Measurements from ENCODE around the gene SCN2A.

Gene SCN2A

DNA sequence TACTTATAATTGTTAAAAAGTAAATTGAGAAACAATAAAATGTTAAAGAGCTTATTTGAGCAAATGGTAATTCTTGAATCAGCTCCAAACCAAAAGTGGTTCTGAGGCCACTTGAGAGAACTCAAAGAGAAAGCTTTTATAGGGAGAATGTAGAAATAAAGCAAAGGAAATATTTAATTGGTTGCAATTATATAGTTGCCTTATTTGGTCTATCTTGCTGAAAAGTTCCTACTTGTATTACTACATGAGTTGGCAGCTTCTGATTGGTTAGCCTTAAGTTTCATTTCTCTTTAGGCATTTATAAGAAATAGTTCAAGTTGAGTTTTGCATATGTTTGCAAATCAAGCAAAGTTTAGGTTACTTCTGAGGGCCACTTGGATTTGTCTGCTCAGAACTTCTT lies 38.1 kb downstream of the SCN2A start:
- no peak for DNase-seq (ENCODE audit: low spot score in 2 of 2)
- ATAC-seq (ENCODE audit: low read depth), result no peak
- no peak overlapping the region for H3K27ac Mint-ChIP-seq

DNA sequence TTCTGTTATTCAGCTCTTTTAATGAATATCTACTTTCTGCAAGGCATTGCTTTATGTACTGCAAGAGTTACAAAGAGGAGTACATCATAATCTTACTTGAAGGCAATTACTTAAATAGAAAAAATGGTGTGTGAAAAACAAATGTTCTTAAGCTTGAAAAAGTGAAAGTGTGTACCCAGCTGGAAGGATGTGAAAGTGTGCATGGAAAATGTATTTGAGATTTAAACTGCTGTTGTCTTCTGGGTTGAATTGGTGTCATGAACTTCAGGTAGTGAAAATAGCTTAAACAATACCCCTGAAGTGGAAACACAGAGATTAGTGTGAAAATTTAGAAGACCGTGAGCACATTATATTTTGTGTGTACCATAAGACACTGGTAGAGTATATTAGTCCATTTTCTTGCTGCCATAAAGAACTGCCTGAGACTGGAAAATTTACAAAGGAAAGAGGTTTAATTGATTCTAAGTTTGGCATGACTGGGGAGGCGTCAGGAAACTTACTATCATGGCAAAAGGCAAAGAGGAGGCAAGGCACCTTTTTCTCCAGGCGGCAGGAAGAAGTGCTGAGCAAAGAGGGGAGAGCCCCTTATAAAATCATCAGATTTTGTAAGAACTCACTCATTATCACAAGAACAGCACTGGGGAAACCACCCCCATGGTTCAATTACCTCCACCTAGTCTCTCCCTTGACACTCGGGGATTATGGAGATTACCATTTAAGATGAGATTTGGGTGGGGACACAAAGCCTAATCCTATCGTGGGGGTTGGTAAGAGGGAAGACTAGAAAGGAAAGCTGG lies 38.8 kb downstream of the SCN2A start:
- Mint-ChIP-seq H3K36me3 (no peaks in the 10 kb centered on the region), H3K27ac (peak overlapping the region; percentile 25), H3K9me3 (peaks cover 1% of the 10 kb centered on the region), H3K27me3 (peaks cover 1% of the 10 kb centered on the region), H3K4me3 (no peak overlapping the region), H3K4me1 (peaks cover 8% of the 10 kb centered on the region)
- ATAC-seq (ENCODE audit: low read depth) (no peak), DNase-seq (ENCODE audit: low spot score in 2 of 2) (no peak)

More for the DNA sequence above, 38.1 kb downstream of the SCN2A start:
- Mint-ChIP-seq H3K36me3 (no peaks in the 10 kb centered on the region), H3K4me1 (peaks cover 8% of the 10 kb centered on the region), H3K27me3 (no peaks in the 10 kb centered on the region), H3K4me3 (no peak overlapping the region), H3K9me3 (peaks cover 1% of the 10 kb centered on the region)

- H3K4me3 Mint-ChIP-seq, result no peak overlapping the region
- ATAC-seq (ENCODE audit: low read depth) (no peak), DNase-seq (ENCODE audit: low spot score in 2 of 2) (no peak)
- peaks cover 1% of the 10 kb centered on the region for H3K27me3 Mint-ChIP-seq
- no peaks in the 10 kb centered on the region for H3K36me3 Mint-ChIP-seq
- peaks cover 1% of the 10 kb centered on the region for H3K9me3 Mint-ChIP-seq
- H3K4me1 Mint-ChIP-seq, result peaks cover 8% of the 10 kb centered on the region
- no peak overlapping the region for H3K27ac Mint-ChIP-seq
These were observed 41.1 kb downstream of the SCN2A start for GRCh38 chr2:165280356-165280755.

- no peak overlapping the region for H3K4me3 Mint-ChIP-seq
- H3K27me3 Mint-ChIP-seq, result peaks cover 3% of the 10 kb centered on the region
- peaks cover 1% of the 10 kb centered on the region for H3K9me3 Mint-ChIP-seq
- ATAC-seq (ENCODE audit: low read depth) (no peak), DNase-seq (ENCODE audit: low spot score in 2 of 2) (no peak)
- no peaks in the 10 kb centered on the region for H3K36me3 Mint-ChIP-seq
- no peak overlapping the region for H3K27ac Mint-ChIP-seq
- H3K4me1 Mint-ChIP-seq, result peaks cover 8% of the 10 kb centered on the region
These were observed 42.2 kb downstream of the SCN2A start for GRCh38 chr2:165281387-165281786.

- DNase-seq (ENCODE audit: low spot score in 2 of 2) (no peak), ATAC-seq (ENCODE audit: low read depth) (no peak)
- H3K4me3 Mint-ChIP-seq, result no peak overlapping the region
- peaks cover 4% of the 10 kb centered on the region for H3K27me3 Mint-ChIP-seq
- peaks cover 4% of the 10 kb centered on the region for H3K9me3 Mint-ChIP-seq
- no peak overlapping the region for H3K27ac Mint-ChIP-seq
- no peaks in the 10 kb centered on the region for H3K36me3 Mint-ChIP-seq
- peaks cover 3% of the 10 kb centered on the region for H3K4me1 Mint-ChIP-seq
These were observed 44.1 kb downstream of the SCN2A start for GRCh38 chr2:165283342-165283741.

GRCh38 chr2:165287094-165287778 lies 48.0 kb downstream of the SCN2A start:
- Mint-ChIP-seq H3K4me3 (no peak overlapping the region), H3K27ac (no peak overlapping the region), H3K36me3 (no peaks in the 10 kb centered on the region), H3K27me3 (peaks cover 16% of the 10 kb centered on the region), H3K4me1 (peaks cover 7% of the 10 kb centered on the region), H3K9me3 (peaks cover 2% of the 10 kb centered on the region)
- ATAC-seq (ENCODE audit: low read depth) (no peak), DNase-seq (ENCODE audit: low spot score in 2 of 2) (no peak)

DNA sequence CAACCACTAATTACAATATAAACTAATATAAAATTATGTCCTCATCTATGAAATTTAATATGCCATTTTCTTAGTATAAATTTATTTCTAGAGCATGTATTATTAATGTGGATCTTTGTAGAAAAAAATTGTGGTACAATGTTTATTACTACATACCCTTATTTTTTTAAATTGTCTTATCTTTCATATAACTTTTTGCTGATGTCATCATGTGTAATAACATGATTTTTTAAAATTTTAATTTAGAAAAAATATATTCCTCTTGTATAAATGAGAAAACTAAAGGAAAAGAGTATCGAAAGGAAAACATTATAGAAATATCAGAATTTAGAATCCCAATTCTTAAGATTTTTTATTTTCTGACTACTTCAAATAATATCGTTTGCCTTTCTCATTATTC lies 49.9 kb downstream of the SCN2A start:
- Mint-ChIP-seq H3K4me3 (no peak overlapping the region), H3K9me3 (peaks cover 2% of the 10 kb centered on the region), H3K27ac (no peak overlapping the region), H3K4me1 (peaks cover 7% of the 10 kb centered on the region), H3K27me3 (peaks cover 16% of the 10 kb centered on the region), H3K36me3 (no peaks in the 10 kb centered on the region)
- ATAC-seq (ENCODE audit: low read depth) (no peak), DNase-seq (ENCODE audit: low spot score in 2 of 2) (no peak)

DNA sequence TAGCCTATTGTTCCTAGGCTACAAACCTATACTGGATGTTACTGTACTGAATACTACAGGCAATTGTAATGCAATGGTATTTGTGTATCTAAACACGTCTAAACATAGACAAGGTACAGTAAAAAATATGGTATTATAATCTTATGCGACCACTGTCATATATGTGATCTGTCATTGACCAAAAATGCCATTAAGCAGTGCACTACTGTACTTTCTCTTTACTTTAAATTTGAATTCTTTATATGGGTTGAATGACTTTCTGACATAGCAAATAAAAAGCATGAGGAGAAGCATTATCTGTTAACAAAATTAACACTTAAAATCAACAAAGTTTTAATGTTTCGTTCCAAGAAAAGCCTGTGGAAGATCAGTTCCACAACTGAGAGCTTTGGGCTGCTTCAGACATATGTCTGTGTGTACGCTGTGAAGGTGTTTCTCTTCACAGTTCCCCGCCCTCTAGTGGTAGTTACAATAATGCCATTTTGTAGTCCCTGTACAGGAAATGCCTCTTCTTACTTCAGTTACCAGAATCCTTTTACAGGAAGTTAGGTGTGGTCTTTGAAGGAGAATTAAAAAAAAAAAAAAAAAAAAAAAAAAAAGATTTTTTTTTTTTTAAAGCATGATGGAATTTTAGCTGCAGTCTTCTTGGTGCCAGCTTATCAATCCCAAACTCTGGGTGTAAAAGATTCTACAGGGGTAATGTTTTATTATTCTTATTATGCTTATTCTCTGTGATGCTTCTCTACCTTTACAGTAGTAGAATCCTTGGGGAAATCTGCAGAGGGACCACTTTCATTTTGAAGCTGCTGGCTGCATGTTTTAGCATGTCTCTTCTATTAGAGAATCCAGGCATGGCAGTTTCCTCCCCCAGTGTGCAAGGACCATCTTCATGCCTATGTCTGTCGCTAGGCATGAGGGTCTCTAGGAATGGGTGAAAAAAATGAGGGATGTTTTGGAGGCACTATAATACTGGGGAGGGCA lies 54.5 kb downstream of the SCN2A start:
- no peaks in the 10 kb centered on the region for H3K9me3 Mint-ChIP-seq
- H3K4me1 Mint-ChIP-seq, result peaks cover 7% of the 10 kb centered on the region
- DNase-seq (ENCODE audit: low spot score in 2 of 2) (peak; percentile 29 to 78), ATAC-seq (ENCODE audit: low read depth) (peak; percentile 100)
- H3K27ac Mint-ChIP-seq, result no peak overlapping the region
- H3K27me3 Mint-ChIP-seq, result peaks cover 13% of the 10 kb centered on the region
- H3K4me3 Mint-ChIP-seq, result no peak overlapping the region
- no peaks in the 10 kb centered on the region for H3K36me3 Mint-ChIP-seq

GRCh38 chr2:165294912-165295311 lies 55.7 kb downstream of the SCN2A start:
- ATAC-seq (ENCODE audit: low read depth) (no peak), DNase-seq (ENCODE audit: low spot score in 2 of 2) (no peak)
- Mint-ChIP-seq H3K4me1 (peaks cover 7% of the 10 kb centered on the region), H3K9me3 (no peaks in the 10 kb centered on the region), H3K36me3 (no peaks in the 10 kb centered on the region), H3K27ac (no peak overlapping the region), H3K4me3 (no peak overlapping the region), H3K27me3 (peaks cover 13% of the 10 kb centered on the region)

DNA sequence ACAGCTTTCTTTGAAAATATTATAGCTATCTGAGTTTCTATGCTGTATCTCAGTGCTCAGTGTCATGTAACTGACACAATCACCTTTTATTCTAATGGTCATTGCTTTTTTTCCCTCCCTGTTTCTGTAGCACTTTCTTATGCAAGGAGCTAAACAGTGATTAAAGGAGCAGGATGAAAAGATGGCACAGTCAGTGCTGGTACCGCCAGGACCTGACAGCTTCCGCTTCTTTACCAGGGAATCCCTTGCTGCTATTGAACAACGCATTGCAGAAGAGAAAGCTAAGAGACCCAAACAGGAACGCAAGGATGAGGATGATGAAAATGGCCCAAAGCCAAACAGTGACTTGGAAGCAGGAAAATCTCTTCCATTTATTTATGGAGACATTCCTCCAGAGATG lies 56.4 kb downstream of the SCN2A start:
- DNase-seq (ENCODE audit: low spot score in 2 of 2) (no peak), ATAC-seq (ENCODE audit: low read depth) (no peak)
- Mint-ChIP-seq H3K27me3 (peaks cover 12% of the 10 kb centered on the region), H3K9me3 (no peaks in the 10 kb centered on the region), H3K4me3 (no peak overlapping the region), H3K27ac (no peak overlapping the region), H3K36me3 (no peaks in the 10 kb centered on the region), H3K4me1 (peaks cover 7% of the 10 kb centered on the region)

DNA sequence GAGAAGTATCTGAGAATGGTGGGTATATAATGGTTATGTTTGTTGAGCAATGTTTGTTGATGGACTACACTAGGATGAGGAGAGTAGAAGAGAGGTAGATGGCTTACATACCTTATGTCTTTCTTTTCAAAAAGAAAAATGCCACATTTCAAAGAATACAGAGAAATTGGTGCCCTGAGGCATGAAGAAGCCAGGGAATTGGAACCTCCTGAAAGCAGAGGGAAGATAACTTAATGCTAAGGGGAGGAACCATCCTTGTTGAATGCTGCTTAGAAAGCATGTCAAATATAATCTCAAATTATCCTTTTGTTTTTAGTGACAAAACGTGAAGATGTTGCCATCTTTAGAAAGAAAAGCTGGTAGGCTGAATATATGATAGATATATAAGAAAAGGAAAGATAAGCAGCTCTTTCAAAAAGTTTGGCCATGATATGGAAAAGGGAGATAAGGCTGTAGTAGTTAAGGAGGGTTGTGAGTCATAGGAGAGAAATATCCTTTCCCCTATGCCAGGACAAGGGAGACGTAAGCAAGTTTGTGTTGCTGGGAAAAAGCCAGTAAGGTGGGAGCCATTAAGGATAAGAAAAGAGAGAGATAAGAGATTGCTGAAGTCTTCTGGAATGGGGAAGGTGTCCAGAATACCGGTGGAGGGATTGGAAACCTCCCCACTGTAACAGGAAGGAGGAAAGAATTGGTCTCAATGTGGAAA lies 66.3 kb downstream of the SCN2A start:
- Mint-ChIP-seq H3K27me3 (peaks cover 5% of the 10 kb centered on the region), H3K36me3 (no peaks in the 10 kb centered on the region), H3K4me3 (no peak overlapping the region), H3K4me1 (no peaks in the 10 kb centered on the region), H3K9me3 (no peaks in the 10 kb centered on the region), H3K27ac (no peak overlapping the region)
- ATAC-seq (ENCODE audit: low read depth) (no peak), DNase-seq (ENCODE audit: low spot score in 2 of 2) (no peak)

GRCh38 chr2:165307317-165307716 lies 68.1 kb downstream of the SCN2A start:
- H3K4me3 Mint-ChIP-seq, result no peak overlapping the region
- no peaks in the 10 kb centered on the region for H3K4me1 Mint-ChIP-seq
- ATAC-seq (ENCODE audit: low read depth) (no peak), DNase-seq (ENCODE audit: low spot score in 2 of 2) (no peak)
- H3K27me3 Mint-ChIP-seq, result peaks cover 5% of the 10 kb centered on the region
- H3K9me3 Mint-ChIP-seq, result no peaks in the 10 kb centered on the region
- no peaks in the 10 kb centered on the region for H3K36me3 Mint-ChIP-seq
- no peak overlapping the region for H3K27ac Mint-ChIP-seq

GRCh38 chr2:165311949-165312348 lies 72.7 kb downstream of the SCN2A start:
- Mint-ChIP-seq H3K4me3 (no peak overlapping the region), H3K27ac (no peak overlapping the region), H3K36me3 (no peaks in the 10 kb centered on the region), H3K9me3 (no peaks in the 10 kb centered on the region), H3K27me3 (peaks cover 5% of the 10 kb centered on the region), H3K4me1 (no peaks in the 10 kb centered on the region)
- DNase-seq (ENCODE audit: low spot score in 2 of 2) (no peak), ATAC-seq (ENCODE audit: low read depth) (no peak)
